Fibroblast of the conjunctiva (primary cell): ENCODE measurements around the gene ZNF750.

ENCODE experiments used
- DNase-seq: peaks from one replicate; pipeline ENCODE4 v3.0.0-alpha.2; 2010; ENCODE audit warnings: low read depth

ZNF750 gene

DNA sequence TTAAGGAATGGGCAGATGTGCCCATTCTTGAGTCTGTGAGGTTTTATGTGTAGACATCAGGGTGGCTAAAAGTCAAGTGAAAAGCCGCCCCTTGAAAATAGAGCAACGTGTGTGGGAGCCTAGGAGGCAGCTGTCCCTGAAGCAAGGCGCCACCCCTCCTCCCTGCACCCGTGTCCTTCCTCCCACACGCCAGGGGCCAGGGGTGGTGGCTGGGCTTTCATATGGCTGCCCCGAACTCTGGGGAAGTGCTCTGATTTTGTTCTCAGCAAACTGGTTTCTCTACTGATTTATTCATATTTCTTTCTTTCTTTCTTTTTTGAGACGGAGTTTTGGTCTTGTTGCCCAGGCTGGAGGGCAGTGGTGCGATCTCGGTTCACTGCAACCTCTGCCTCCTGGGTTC, 4.7 kb downstream of the ZNF750 start:
- DNase-seq = no peak

DNA sequence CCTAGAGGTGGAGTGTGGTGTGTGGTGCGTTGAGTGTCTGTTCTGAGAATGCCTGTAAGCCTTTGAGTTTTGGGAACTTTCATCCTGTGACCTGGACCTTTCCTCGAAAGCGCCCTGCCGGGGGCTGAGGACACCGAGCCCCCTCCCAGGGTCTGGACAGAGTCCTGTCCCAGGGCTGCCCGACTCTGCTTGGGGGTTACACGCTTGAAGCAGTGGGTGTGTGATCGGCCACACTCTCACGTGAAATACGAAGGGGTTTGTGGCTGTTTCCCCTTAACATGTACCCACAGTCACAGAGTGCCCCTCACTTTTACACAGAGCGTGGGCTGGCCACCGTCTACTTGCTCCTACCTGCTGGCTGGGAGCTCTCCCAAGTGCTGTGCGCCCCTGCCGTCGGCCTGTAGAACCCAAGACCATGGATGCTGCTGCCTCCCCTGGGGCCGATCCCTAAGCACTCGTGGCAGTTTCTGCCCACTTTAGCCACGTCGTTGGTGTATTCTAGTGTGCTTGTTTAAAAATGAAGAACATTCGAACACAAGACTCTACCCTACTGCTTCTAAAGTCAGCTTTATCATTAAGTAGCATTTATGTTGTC, 6.8 kb downstream of the ZNF750 start:
- DNase-seq = no peak

DNA sequence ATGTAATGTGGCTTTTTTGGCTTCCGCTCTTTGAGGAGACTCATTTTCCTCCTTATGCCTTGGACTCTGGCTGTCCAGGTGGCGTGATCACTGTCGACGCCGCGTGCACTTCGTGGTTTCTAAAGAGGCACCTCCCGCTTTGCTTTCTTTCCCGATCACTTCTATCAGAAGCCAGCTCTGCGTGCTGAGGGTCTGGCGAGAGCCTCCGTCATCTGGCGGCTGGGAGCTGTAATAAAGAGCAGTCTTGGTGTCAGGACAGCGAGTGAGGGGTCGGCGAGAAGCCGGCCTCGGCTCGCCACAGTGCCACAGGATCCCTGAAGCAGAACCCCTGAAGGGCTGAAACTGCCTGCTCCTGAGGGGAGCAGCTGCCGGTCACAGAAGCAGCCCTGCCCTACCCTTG, 7.4 kb downstream of the ZNF750 start:
- no peak for DNase-seq

DNA sequence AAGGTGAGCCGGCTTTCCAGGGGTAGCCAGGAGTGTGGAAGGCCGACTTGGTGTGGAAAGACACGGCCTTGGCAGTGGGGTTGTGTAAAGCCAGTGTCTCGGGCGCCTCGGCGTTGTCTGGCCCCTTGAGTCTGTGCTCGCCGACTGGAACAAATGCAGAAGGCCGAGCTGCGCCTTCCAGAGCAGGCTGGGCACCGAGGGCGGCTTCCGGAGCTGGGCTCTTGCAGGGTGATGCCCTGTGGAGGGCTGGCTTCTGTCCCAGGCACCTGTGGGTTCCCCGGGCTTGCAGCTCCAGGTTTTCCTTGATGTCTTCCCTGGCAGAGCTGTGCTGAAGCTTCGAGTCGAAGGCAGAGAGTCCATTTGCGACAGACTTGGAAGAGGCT, 8.0 kb downstream of the ZNF750 start:
- DNase-seq = no peak

DNA sequence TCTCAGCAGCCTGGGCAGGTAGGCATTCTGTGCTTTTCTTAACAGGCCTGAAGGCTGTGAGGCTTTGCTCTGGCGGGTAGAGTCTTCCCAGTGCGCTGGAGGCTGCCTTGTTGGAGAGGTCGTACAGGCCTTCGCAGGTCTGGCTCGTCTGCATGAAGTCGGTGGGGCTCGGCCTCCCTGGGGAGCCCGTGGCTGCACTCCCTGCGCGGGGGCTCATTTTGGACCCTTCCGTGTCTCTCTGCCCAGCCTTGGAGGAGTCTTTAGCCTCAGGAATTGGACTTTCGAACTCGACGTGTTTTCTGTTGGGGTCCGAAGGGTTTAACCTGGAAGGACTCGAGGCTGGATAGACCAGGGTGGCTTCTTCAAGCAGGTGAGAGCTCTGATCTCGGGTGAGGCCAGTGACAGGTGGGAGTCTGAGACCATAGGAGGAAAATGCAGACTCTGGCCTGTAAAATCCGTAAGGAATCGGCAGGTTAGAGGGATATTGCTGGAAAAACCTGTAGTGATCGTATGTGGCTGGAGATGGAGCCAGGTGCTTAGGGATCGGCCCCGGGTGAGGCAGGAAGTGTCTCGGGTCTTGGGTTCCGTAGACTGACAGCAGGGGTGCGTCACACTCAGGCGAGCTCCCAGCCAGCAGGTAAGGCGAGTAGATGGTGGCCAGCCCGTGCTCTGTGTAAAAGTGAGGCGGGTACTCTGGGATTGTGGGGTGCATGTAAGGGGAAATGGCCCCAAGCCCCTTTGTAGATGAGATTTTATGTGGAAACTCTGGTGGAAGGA, 8.6 kb downstream of the ZNF750 start:
- DNase-seq = no peak

DNA sequence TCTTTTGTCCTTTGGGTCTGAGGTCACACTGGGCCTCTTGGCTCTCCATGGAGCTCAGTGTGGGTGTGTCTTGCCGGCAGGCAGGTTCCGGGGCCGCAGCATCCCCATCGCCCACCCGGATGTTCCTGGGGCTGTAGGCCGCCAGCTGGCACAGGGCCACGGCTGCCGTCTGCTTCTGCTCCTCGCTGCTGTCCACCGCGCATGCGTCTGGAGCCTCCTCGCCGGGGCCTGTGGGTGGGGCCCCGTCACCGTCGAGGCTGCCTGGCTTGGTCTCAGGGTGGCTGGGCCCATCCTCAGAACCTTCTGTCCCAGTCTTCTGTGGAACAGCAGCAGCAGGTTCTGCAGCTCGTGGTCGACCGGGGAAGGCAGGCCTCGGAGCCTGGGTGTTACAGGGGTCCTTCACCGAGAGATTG, 9.6 kb downstream of the ZNF750 start:
- no peak for DNase-seq

DNA sequence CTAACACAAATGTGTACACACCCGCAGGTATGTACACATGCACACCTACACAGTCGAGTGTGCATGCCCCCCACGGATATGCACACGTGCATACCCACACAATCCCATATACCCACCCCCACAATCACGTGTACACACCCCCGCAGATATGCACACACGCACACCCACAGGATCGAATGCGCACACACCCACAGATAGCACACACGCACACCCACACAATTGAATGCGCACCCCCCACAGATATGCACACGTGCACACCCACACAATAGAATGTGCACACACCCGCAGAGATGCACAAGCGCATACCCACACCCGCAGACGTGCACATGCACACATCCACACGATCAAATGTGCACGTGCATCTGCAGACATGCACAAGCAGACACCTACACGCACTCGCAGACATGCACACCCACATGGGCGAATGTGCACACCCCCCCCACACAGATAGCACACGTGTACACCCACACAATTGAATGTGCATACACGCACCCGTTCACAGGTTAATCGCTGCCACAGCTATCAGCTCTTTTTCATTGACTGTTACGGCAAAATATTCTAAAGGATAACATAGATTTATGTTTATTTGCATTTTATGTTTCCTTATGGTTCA, 10.8 kb downstream of the ZNF750 start:
- no peak for DNase-seq

DNA sequence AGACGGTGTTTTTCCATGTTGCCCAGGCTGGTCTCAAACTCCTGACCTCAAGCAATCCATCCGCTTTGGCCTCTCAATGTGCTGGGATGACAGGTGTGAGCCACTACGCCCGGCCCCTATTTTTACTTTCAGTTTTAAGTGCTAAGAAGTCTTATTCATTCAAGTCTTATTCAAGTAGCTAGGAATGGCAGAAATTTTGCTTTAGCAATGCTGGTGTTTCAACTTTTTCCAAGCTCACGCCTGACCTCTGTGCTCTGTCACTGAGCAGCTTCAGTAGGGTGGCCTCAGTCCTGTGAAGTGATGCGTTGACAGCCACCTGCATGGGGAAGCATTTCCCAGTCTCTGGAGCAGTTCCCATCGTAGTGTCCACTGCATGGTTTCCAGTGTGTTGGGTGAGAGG, 12.9 kb downstream of the ZNF750 start:
- no peak for DNase-seq

DNA sequence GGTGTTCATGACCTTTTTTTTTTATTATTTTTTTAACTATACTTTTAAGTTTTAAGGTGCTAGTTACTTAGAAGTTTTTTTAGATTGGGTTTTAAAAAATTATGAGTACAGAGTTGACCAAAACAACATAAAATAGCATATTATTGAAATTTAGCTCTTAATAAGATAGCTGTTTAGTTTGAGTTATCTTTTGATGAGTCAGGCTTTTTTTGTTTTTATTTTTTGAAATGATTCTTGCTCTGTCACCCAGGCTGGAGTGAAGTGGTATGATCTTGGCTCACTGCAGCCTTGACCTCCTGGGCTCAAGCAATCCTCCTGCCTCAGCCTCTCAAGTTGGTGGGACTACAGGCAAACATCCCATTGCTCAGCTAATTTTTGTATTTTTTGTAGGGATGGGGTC, 13.6 kb downstream of the ZNF750 start:
- DNase-seq = no peak

DNA sequence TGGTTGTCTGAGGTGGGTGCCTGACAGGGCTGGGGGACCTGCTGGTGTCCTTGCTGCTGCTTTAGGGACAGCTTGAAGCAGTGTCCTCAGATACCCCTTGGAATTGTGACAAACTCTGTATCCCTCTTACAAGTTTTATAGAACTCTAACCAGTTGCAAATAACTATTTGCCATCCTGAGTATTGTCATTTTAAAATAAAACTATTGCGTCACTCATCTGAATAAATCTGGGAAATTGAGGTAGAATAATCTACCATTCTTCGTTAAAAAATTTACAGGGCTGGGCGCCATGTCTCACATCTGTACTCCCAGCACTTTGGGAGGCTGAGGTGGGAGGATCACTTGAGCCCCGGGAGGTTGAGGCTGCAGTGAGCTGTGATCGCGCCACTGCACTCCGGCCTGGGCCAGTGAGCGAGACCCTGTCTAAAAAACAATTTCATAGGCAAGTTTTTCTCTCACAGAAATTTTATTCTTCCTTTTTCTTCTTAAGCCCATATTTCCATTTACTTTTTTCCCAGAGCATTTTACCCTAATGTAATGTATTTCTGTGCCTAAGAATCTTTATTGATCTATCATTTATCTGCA, 14.2 kb downstream of the ZNF750 start:
- DNase-seq = no peak

DNA sequence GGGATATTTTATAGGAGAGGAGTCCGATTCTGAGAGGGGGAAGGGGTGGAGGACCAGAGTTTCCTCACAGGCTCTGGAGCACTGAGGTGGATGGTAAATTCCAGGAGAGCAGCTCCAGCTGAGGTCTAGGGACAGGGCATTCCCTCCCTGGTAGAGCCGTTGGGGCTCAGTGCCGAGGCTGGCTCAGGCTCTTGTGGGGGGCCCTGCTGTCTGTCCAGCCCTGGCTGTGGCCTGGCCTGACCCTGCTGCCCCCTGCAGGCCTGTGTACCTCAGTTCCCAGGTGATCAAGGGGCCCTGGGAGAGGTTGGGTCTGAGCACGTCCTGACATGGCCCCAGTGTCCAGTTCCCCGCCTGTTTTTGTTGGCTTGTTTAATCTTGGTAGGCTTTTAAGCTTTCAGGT, 16.8 kb downstream of the ZNF750 start:
- no peak for DNase-seq

DNA sequence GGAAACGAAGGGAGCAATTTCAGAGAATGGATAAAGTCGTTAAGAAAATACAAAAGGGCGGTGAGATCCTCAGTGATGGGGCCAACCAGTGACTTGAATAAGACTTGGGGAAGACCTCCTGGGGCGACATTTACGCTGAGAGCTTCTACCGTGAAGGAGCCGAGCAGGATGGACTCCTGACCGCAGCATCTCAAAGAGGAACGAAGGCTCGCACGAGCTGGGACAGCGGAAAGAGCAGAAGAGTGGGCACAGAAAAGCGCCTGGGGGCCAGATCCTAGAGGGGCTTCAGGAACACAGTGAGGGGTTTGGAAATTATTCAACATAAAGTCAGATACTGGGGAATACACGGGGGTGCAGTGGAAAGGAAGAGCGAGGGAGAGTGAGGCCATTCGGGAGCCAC, 17.5 kb downstream of the ZNF750 start:
- DNase-seq = no peak

DNA sequence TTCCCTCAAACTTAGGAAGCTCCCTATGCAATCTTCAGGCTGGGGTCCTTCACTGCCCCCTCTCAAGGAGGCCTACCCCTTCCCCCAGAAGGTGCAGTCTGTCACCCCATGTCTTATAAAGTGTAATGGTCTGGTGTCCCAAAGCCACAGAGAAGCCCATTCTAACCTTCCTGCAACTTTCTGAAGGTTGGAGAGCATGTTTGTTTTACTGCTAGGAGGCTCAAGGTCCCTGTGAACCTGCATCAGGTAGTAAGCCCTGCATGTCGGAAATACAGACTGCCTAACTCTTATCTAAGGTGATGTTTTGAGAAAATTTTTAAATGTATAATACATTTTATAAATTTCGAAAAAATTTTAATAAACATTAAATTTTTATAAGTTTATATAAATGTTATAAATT, 18.3 kb downstream of the ZNF750 start:
- no peak for DNase-seq

DNA sequence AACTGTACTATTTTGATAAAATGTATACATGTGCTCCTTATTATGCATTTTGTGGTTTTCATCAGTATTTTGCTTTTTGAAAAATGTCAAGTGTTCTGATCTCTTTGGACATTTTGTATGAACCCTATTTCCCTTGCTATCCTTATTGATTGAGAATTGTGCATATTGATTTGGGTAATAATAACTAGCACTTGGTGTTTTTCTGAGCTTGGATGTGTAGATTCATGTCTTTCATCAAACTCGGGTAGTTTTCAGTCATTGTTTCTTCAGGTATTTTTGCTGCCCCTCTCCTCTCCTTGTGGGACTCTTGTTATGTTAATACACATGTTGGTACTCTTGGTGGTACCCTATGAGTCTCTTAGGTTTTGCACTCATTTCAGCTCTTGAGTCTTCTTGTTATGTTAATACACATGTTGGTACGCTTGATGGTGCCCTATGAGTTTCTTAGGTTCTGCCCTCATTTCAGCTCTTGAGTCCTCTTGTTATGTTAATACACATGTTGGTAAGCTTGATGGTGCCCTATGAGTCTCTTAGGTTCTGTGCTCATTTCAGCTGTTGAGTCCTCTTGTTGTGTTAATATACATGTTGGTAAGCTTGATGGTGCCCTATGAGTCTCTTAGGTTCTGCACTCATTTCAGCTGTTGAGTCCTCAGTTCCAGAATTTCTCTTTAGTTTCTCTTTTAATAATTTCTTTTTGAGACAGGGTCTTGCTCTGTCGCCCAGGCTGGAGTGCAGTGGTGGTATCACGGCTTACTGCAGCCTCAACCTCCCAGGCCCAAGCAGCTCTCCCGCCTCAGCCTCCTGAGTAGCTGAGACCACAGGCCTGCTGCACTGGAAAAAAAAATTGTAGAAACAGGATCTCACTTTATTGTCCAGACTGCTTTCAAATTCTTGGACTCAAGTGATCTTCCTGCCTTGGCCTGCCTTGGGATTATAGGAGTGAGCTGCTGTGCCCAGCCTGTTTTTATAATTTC, 19.3 kb downstream of the ZNF750 start:
- DNase-seq = no peak

DNA sequence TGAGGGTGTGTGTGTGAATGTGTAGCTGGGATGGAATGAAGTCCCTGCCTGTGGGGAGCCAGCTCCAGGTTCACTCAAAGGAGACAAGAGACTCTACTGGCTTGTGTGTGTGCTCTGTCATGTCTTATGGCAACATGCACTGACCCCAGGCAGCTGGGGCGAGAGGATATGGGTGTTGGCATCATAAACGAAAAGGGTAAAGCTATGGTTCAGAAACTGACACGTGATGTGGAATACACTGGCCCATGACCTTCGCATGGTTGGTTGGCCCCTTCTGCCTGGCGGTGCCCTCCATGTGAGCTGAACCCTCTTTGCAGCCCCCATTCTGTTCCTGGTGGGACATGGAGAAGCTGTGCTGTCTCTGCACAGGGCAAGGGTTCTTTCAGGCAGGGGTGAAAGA, 21.9 kb downstream of the ZNF750 start:
- no peak for DNase-seq

DNA sequence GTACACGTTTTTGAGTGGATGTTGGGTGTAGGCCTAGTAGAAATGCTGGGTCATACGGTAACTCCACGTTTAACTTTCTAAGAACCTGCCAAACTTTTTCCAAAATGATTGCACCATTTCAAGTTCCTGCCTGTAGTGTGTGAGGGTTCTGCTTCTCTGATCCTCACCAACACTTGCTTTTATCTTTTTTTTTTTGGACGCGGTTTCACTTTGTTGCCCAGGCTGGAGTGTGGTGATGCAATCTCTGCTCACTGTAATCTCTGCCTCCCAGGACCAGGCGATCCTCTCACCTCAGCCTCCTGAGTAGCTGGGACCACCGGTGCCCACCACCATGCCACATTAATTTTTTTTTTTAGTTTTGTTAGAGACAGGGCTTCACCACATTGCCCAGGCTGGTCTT, 23.5 kb downstream of the ZNF750 start:
- DNase-seq = no peak

DNA sequence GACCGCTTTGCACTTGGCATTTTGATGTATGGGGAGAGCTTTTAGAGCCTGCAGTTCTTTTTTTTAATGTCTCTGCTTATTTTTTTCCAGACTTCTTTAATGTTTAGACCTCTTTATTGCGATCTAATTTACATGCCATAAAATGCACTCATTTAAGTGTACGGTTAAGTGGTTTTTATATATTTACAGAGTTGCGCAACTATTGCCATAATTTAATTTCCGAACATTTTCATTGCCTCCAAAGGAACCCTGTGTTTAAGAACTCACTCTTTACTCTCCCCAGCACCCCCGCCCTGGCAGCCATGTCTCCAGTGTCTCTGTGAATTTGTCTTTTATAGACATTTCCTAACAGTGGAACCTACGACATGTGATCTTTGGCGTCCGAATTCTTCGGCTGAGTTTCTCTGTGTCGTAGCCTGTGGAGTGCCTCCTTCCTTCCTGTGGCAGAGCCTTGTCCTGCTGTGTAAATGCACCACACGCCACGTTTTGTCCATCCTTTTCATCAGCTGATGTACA, 24.0 kb downstream of the ZNF750 start:
- no peak for DNase-seq

DNA sequence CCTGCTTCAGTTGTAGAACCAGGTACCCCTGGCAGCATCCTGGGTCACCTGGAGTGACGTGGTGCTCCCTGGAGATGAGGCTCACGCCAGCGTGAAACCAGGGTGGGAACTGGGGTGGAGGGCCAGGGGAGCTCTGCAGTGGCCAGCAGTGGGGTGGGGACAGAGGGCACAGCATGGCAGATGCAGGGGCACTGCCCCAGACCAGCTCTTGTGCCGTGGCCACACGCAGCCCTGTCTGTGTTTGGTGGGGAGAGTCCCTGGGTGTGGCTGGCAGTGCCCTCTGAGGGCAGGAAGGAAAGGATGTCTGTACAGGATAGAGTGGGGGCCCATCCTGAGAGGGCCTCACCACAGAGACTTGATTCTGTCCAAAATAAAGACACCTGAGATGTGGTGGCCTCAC, 24.5 kb downstream of the ZNF750 start:
- no peak for DNase-seq

DNA sequence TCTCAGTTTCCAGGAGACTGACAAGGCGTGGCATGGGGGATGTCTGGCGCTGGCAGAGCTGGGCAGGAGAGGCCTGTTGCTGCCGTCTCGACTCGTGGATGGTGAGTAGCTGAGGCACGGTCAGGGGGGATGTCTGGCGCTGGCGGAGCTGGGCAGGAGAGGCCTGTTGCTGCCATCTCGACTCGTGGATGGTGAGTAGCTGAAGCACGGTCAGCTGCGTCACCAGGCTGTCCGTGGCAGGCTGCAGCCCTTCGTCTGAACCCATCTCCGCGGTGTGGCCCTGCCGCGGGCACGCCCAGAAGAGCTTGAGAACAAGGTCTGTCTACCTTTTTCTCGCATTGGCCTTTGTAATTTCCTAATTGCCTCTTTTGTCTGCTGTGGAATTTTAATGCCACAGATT, 25.0 kb downstream of the ZNF750 start:
- DNase-seq = no peak

DNA sequence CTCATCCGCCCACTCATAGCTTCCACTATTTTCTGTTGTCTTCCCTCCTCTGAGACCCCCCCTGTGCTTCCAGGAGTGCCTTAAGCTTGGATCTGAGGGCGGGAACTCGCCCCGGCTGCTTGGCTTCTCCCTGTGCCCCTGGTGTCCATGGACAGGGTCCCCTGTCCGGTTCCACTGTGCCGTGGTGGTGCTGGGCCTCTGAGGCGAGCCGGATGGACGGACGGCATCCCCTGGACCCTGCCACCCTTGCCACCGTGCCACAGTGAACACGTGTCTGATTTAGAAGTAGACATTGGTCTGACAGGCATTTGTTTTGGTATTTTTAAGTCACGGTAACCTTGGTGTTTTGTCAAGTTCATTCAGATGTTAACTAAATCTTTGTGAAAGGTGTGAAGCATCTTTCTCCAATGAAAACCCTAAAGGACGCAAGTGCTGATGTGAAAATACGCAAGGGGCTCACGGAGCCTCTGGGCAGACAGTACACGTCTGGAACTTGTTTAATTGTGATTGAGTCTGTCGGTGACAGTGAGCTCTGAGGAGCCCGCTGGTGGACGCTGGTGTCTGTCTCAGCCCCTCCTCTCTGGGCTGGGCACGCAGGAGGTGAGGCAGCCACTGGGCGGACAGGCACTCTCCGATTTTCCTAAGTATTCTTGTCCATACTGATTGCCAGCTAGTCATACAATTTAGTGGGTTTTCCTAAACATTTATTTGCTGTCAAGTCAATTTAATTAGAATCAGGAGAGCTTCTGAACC, 26.3 kb downstream of the ZNF750 start:
- no peak for DNase-seq

DNA sequence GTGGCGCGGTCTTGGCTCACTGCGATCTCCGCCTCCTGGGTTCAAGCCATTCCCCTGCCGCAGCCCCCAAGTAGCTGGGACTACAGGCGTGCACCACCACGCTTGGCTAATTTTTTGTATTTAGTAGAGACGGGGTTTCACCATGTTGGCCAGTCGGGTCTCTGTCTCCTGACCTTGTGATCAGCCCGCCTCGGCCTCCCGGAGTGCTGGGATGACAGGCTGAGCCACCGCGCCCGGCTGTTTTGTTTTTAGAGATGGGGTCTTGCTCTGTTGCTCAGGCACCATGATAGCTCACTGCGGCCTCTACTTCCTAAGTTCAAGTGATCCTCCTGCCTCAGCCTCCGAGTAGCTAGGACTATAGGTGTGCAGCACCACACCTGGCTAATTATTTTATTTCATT, 27.2 kb downstream of the ZNF750 start:
- DNase-seq = no peak
